GOT3 (cell line): ENCODE measurements around the gene FGF1.

ENCODE experiments used
- DNase-seq: peaks from one replicate; lab custom pipeline; 2025; ENCODE audit warnings: mixed read lengths; lab: John Stamatoyannopoulos, UW

Gene FGF1

DNA sequence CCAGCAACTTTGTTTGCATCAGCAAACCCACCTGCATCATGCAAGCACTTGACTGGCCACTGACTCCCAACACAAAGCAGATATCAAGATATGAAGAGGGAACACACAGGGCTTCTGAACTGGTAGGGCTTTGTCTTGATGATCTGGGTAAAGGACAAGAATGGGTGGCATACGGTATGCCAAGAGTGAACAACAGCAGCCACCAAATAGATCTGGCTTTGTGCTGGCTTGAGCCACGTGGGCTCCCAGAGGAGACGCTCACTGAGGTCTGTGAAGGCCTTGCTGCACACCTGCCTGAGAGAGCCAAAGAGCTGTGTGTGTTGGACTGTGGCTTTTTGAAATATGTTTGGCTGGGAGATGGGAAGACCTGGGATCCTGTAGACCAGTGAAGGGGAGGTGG is 43.5 kb downstream of the FGF1 start:
- no peak for DNase-seq

DNA sequence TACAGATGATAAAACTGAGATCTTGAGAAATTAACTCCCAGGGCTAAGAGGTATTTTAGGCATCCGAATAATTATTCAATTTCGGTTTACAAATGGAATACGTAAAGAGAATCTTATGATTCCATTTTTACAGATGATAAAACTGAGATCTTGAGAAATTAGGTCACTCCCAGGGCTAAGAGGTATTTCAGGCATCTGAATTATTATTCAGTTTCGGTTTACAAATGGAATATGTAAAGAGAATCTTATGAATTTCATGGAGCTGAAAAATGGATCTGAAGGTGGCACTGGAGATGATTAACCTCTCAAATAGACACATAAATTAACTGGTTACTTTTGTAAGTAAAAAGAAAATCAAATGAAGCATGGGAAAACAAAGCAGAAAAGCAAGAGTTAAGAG is 44.2 kb downstream of the FGF1 start:
- no peak for DNase-seq

GRCh38 chr5:142640316-142641005 is 45.4 kb downstream of the FGF1 start:
- no peak for DNase-seq

DNA sequence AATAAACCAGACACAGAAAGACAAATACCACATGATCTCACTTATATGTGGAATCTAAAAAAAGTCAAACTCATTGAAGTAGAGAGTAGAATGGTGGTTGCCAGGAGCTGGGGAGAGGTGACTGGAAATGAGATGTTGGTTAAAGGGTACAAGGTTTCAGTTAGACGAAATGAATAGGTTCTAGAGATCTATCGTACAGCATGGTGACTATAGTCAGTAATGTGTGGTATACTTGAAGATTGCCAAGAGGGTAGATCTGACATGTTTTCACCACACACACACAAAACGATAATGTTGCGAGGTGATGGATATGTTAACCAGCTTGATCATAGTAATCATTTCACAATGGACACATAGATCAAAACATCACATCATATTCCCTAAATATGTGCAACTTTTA is 46.4 kb downstream of the FGF1 start:
- no peak for DNase-seq

DNA sequence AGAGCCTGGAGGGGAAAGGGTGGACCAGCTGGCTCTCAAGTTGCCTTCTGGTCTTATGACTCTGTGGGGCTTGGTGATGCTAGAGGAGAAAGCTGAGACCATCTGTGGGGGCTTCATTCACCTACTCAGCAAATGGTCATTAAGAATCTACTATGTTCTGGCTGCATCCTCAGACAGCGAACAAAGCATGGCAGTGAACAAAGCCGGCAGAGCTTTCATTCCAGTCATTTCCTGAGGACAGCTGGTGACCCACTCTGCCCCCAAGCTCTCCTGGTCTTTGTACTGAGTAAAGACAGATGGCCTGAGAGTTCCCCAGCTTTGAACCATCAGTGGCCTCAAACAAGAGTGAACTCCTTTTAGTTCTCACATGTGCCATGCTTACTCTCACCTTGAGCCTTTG is 48.0 kb downstream of the FGF1 start:
- DNase-seq = no peak

- no peak for DNase-seq
Observed at GRCh38 chr5:142636698-142637324, 49.1 kb downstream of the FGF1 start.

- DNase-seq = no peak
Observed at GRCh38 chr5:142636093-142636492, 49.8 kb downstream of the FGF1 start.

DNA sequence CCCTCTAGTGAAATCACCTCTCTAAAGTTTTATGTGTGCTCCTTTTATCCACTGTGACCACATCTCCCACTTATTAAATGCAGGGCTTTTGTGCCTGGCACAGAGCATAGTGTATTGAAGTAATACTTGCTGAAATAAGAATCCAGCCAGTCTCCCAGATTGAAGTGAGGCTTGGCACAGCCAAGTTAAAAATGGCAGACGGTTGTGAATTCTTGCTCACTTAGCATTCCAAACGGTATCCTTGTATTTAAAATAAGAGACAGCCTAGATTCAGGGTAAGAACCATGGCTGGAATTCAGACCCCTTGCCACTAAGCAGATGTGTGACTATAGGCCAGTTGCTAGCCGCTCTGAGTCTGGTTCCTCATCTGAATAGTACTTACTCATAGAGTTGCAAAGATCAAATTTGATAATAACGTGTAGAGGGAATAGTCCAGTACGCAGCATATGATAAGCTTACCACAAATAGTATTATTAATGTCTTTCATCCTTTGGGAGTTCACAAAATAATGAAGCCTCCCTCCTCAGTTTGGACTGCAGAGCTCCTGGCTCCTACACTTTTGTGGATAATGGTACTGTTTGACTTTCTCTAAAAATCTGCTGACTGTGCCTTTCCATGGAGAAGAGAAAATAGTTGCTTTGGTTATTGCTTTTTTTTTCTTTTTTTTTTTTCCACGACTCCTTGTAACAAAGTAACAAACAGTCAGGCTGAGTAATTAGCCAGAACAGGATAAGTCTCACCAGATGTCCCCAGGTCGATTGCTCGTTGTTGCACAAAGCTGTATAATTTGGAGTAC is 51.5 kb downstream of the FGF1 start:
- DNase-seq = no peak

DNA sequence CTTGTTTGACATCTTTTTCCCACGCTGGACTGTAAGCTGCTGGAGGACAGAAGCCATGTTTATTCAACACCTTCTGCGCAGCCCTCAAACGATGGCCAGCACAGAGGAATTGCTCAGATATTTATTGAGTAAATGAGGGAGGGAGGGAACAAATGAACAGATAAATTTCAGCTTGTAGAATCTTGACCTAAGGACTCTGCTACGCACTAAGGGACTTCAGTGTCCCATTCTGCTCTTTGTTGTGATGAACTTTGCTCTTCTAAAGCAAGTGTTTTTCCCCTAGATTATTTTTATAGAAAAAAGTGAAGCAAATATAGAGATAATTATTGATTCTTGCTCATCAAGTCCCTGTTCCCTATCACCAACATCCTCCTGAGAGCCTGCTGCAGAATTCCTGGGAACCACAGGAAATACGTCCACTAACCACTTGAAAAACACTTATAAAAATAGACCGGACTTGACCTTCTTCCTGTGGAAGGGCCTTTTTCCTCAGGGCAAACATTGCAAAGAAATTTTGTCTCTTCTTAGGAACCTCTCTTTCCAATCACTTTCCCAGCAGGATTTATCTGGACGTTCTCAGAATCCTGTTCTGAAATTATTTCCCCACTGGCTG is 54.9 kb downstream of the FGF1 start:
- DNase-seq = no peak

GRCh38 chr5:142627383-142628217 is 58.3 kb downstream of the FGF1 start:
- DNase-seq = no peak

GRCh38 chr5:142626786-142627185 is 59.1 kb downstream of the FGF1 start:
- no peak for DNase-seq

DNA sequence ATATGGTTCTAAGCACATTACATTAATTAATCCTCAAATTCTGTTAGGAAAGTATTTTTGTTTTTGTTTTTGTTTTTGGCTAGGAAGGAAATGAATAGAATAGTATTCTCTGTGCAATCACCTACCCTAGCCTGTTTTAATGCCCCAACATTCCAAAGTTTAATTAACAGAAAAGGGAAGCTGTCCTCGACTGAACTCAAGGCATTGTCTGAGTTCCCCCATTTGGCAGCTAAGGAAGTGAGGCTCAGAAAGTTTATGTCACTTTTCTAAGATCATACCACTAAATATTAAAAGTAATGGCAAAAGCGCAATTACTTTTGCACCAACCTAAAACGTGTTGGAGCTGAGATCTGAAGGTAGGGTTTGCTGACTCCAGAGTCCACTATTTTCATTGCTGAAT is 59.8 kb downstream of the FGF1 start:
- no peak for DNase-seq

- no peak for DNase-seq
Observed at GRCh38 chr5:142621227-142621626, 64.7 kb downstream of the FGF1 start.

DNA sequence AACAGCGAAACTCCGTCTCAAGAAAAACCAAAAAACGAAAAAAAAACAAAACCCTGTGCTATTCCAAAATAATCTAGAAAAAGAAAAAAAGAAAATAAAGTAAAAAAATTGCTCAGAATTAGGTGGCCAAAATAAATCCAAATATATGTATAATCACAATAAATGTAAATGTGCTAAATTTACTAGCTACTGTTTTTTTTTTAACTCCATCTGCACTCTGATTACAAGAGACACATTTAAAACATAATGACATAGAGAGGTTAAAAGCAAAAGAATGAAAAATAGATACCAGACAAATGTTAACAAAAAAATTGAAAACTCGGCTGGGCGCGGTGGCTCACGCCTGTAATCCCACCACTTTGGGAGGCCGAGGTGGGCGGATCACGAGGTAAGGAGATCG is 66.1 kb downstream of the FGF1 start:
- DNase-seq = no peak

GRCh38 chr5:142618130-142618523 is 67.8 kb downstream of the FGF1 start:
- no peak for DNase-seq

- no peak for DNase-seq
Observed at GRCh38 chr5:142617416-142618129, 68.3 kb downstream of the FGF1 start.

DNA sequence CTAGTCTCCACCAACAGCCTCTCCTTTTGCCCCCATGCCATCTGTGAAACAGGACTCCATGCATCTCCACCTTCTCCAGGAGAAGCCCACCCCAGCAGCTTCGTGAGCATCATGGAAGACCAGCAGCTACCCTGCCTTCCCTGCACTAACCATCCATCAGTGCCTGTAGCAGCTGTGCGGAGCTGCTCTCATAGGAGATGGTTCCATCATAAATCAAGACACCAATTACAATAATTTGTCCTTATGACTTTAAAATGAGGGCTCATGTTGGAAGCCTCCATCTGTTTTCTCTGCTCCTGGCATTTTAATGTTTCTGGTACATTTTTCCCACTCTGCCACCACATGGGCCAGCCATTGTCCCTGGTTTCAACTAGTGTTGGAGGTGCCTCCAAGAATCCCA is 69.9 kb downstream of the FGF1 start:
- no peak for DNase-seq

DNA sequence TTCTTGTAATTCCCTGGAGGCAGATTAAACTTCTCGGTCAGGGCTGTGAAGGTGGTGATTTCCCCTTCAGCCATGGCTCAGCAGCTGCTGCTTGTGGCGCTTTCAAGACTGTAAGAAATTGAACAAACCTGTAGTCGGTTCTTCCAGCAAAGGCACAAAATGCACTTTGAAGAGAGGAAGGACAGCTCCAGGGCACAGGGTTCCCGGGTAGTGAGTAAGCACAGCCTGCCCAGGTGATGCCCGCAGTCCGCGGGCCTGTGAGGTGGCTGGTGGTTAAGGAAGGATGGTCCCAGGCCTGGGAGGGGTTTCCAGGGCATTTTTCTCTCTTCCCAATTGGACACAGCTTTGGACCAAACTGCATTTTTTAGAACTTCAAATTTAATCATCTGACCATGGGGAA is 71.8 kb downstream of the FGF1 start:
- no peak for DNase-seq

DNA sequence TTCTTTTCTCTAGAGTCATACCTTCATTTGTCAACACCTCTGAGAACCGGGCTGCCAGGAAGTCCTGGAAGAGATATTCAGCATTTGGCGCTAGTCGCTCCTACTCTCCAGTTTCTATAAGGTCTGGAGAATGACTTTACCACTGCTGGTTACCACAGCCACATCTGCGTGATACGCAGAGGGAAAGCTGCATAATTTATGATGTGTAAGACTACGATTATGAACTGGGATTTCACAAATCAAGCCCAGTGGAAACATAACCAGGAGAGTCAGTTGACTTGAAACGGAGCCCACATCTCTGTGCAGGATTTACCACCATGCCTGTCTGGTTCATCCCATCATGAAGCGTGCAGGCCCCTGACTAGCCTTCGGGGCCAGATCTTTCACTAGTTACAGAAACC is 72.6 kb downstream of the FGF1 start:
- DNase-seq = no peak

GRCh38 chr5:142612494-142613270 is 73.2 kb downstream of the FGF1 start:
- no peak for DNase-seq
